Heart right ventricle (tissue), 16 donors: ENCODE data around the gene PXT1. TPM values are rescaled to one million over a fixed set of nuclear protein-coding genes. Genes with fewer than 3 reads are reported as not detected.

ENCODE experiments used
- ATAC-seq, 8 donors: fragments of 200-7000 bp; cut with Tn5 transposase; one replicate each; pipeline ENCODE4 v1.9.1; 2020; ENCODE audit warnings: mild to moderate bottlenecking in 8 of 8, moderate library complexity in 8 of 8, moderate number of reproducible peaks in 1 of 8
- DNase-seq, 2 donors: peaks; one replicate each; pipeline ENCODE4 v3.0.0-alpha.2; 2020
- H3K27ac ChIP-seq, 10 donors: fragments of 200-600 bp; sonication (generic) in 2 of 10; one replicate each; pipeline versions ENCODE4 v1.5.0 to v1.8.0; 2020 to 2022; ENCODE audit warnings: mild to moderate bottlenecking in 3 of 10
- H3K27me3 ChIP-seq, 7 donors: fragments of 200-600 bp; one replicate each; pipeline ENCODE4 v1.8.0; 2021 to 2022; ENCODE audit warnings: mild to moderate bottlenecking in 2 of 7
- H3K36me3 ChIP-seq, 9 donors: fragments of 200-600 bp; sonication (generic) in 1 of 9; one replicate each; pipeline versions ENCODE4 v1.5.0 to v1.8.0; 2020 to 2022; ENCODE audit warnings: mild to moderate bottlenecking in 2 of 9
- H3K4me1 ChIP-seq, 9 donors: fragments of 200-600 bp; sonication (generic) in 1 of 9; one replicate each; pipeline versions ENCODE4 v1.5.0 to v1.8.0; 2020 to 2022; ENCODE audit warnings: mild to moderate bottlenecking in 4 of 9
- H3K4me3 ChIP-seq, 10 donors: fragments of 200-600 bp; sonication (generic) in 2 of 10; one replicate each; pipeline versions ENCODE4 v1.5.0 to v1.8.0; 2020 to 2022; ENCODE audit warnings: mild to moderate bottlenecking in 7 of 10, moderate library complexity in 2 of 10
- H3K9me3 ChIP-seq, 11 donors: fragments of 200-600 bp in 10 of 11; sonication (generic) in 2 of 11; one replicate each; pipeline versions ENCODE4 v1.5.0 to v1.8.0; 2013 to 2022; ENCODE audit warnings: mild to moderate bottlenecking in 2 of 11, control low read depth in 1 of 11, moderate library complexity in 1 of 11
- WGBS, 2 donors: extraction: QIAGEN DNeasy Blood & Tissue Kit; methylation state at CpG; one replicate each; pipeline ENCODE4 v1.1.7; 2013; ENCODE audit warnings: inconsistent platforms in 1 of 2; 5-methylcytosine and 5-hydroxymethylcytosine counted together
- intact Hi-C, 10 donors: fragments of 100-400 bp; cut with DNase I; formaldehyde crosslinking; loops; one replicate each; pipeline versions ENCODE4 v1.11.1 to v1.14.2; 2022
- polyA plus RNA-seq, 2 donors: library from polyadenylated mRNA; stranded (reverse); fragments of 200-250 nt; gene quantifications; one replicate each; pipeline ENCODE4 v1.2.3, GENCODE V29; 2013
- total RNA-seq, 10 donors: library from RNA; stranded (reverse); fragmentation: NEBNext Ultra II Directional in 3 of 10; extraction: Animal tissue kit (Norgen Biotek cat#: 25700) in 3 of 10; gene quantifications; one replicate each; pipeline versions ENCODE4 v1.2.1 to v1.2.4, GENCODE V29; 2021 to 2023
- TF ChIP-seq, protein P1 (sequence below), 9 donors: fragments of 200-600 bp; sonication (generic) in 2 of 9; IDR thresholded peaks; one replicate each; pipeline versions ENCODE4 v1.5.0 to v1.8.0; 2021 to 2022; ENCODE audit warnings: antibody characterized with exemption in 9 of 9, mild to moderate bottlenecking in 5 of 9, moderate library complexity in 1 of 9
- donor health status: Arrhythmogenic right ventricular cardiomyopathy.
- donor health status: ischemic (EF 13 %, LVEDD 7.1; RV severe dilation, severe dysfunction).
- donor health status: healthy with polysubstance abuse.
- donor health status: DM: no; HTN: yes; CAD: no.
- donor health status: DM: no; HTN: no; CAD: no.
- donor health status: ischemic (EF 25% LVEDD 6.9; RV normal size, moderate dysfunction).
- donor health status: ischemic (EF 25% LVEDD 5.7; RV mildly dilated, moderate dysfunction).
- donor health status: healthy.
- donor health status: DM: yes; HTN: yes; CAD: no.
- donor health status: Ischemic cardiomyopathy.
- donor health status: ischemic (EF 35%, LVEDD 5.7; RV mildly dilated, moderate dysfunction).
- donor health status: nonischemic (EF 11% LVEDD 7.7; RV severe dilation, severe dysfunction).
- donor health status: DM: yes; HTN: yes; CAD: no.
- donor health status: PGD.
- donor health status: ischemic (EF 29% LVEDD 5.4; RV normal size, mild dysfunction).
- donor health status: nonischemic (EF 23%, LVEDD 6.1; RV moderate dilation, normal function).

Gene PXT1
- total and polyA plus RNA-seq, 12 donors: 0.15 to 0.34 (median 0.23) TPM; not detected in 5

DNA sequence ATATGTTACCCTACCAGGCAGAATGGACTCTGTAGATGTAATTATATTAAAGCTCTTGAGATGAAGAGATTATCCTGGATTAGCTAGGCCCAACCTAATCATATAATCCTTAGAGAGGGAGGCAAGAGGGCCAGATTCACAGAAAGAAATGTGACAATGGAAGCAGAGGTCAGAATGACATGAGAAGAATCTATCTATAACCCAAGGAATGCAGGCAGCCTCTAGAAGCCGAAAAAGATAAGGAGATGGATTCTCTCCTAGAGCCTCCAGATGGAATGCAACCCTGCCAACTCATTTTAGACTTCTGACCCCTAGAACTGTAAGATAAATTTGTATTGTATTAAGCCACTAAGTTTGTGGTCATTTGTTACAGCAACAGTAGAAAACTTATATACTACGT, 12.3 kb downstream of the PXT1 start:
- ATAC-seq (no peak), DNase-seq (no peak)
- Histone ChIP-seq H3K36me3 (no peaks in the 10 kb centered on the region), H3K4me3 (no peak overlapping the region), H3K4me1 (no peaks in the 10 kb centered on the region), H3K27me3 (no peaks in the 10 kb centered on the region), H3K27ac (no peak overlapping the region), H3K9me3 (no peaks in the 10 kb centered on the region)
- TF ChIP-seq, protein P1, sequence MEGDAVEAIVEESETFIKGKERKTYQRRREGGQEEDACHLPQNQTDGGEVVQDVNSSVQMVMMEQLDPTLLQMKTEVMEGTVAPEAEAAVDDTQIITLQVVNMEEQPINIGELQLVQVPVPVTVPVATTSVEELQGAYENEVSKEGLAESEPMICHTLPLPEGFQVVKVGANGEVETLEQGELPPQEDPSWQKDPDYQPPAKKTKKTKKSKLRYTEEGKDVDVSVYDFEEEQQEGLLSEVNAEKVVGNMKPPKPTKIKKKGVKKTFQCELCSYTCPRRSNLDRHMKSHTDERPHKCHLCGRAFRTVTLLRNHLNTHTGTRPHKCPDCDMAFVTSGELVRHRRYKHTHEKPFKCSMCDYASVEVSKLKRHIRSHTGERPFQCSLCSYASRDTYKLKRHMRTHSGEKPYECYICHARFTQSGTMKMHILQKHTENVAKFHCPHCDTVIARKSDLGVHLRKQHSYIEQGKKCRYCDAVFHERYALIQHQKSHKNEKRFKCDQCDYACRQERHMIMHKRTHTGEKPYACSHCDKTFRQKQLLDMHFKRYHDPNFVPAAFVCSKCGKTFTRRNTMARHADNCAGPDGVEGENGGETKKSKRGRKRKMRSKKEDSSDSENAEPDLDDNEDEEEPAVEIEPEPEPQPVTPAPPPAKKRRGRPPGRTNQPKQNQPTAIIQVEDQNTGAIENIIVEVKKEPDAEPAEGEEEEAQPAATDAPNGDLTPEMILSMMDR (IDR thresholded peaks at IDR 0.05): no peak
- WGBS, 2 donors: 50 to 60% methylated on average over 2 of the region's 2 CpGs
- intact Hi-C loops: loop anchor here in 1 of 10 donors (10.0 kb wide), 1 partner anchor 254 kb away; no protein-coding TSS in a partner anchor

DNA sequence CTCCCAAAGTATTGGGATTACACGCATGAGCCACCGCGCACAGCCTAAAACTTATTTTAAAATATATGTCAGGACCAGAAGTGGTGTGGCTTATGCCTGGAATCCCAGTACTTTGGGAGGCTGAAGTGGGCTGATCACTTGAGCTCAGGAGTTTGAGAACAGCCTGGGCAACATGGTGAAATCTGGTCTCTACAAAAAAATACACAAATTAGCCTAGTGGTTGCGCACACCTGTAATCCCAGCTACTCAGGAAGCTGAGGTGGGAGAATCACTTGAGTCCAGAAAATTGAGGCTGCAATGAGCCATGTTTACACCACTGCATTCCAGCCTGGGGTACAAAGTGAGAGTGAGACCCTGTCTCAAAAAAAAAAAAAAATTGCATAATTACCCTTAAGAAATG, 13.7 kb downstream of the PXT1 start:
- Histone ChIP-seq H3K36me3 (no peaks in the 10 kb centered on the region), H3K4me1 (peaks cover 0 to 1% (median 0%) of the 10 kb centered on the region in 9 donors), H3K4me3 (no peak overlapping the region), H3K27me3 (no peaks in the 10 kb centered on the region), H3K9me3 (no peaks in the 10 kb centered on the region), H3K27ac (no peak overlapping the region)
- TF ChIP-seq, protein P1 (IDR thresholded peaks at IDR 0.05): peak in 2 of 9 donors; percentile 33 to 42
- intact Hi-C loops: loop anchor here in 6 of 10 donors (10.0 kb wide), 3 partner anchors 166 to 326 kb away; partner anchors contain the start of gene SRSF3 (in 1 of the 6)
- WGBS, 2 donors: 53 to 97% methylated on average over 4 of the region's 4 CpGs
- DNase-seq (no peak), ATAC-seq (peak in 1 of 8 donors; percentile 48)

DNA sequence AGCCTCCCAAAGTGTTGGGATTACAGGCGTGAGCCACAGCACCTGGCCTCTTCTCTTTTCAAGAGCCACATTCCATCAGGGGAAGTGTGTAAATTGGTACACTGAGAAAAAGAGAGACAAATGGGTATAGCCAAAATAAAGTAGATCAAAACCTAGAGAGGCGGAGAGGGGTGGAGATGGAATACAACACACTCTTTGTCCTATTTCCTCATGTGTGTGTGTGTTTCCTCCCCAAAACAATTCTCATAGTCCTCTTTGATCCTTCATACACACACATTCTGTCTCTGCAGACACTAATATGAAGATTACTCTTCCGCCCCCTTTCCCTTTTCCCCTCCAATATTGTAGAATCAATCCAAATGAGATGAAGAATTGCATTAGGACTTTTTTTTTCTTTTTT, 16.0 kb downstream of the PXT1 start:
- TF ChIP-seq, protein P1 (IDR thresholded peaks at IDR 0.05): no peak
- ATAC-seq (no peak), DNase-seq (no peak)
- whole genome bisulfite sequencing, 2 donors: 85 to 89% methylated on average over 3 of the region's 3 CpGs
- peaks cover 0 to 15% (median 8%) of the 10 kb centered on the region in 9 donors for H3K4me1 ChIP-seq
- H3K27ac ChIP-seq: no peak overlapping the region
- intact Hi-C loops: loop anchor here in 6 of 10 donors (10.0 kb wide), 3 partner anchors 168 to 328 kb away; partner anchors contain the start of gene SRSF3 (in 1 of the 6)
- no peaks in the 10 kb centered on the region for H3K9me3 ChIP-seq
- no peaks in the 10 kb centered on the region for H3K36me3 ChIP-seq
- H3K27me3 ChIP-seq: no peaks in the 10 kb centered on the region
- no peak overlapping the region for H3K4me3 ChIP-seq

DNA sequence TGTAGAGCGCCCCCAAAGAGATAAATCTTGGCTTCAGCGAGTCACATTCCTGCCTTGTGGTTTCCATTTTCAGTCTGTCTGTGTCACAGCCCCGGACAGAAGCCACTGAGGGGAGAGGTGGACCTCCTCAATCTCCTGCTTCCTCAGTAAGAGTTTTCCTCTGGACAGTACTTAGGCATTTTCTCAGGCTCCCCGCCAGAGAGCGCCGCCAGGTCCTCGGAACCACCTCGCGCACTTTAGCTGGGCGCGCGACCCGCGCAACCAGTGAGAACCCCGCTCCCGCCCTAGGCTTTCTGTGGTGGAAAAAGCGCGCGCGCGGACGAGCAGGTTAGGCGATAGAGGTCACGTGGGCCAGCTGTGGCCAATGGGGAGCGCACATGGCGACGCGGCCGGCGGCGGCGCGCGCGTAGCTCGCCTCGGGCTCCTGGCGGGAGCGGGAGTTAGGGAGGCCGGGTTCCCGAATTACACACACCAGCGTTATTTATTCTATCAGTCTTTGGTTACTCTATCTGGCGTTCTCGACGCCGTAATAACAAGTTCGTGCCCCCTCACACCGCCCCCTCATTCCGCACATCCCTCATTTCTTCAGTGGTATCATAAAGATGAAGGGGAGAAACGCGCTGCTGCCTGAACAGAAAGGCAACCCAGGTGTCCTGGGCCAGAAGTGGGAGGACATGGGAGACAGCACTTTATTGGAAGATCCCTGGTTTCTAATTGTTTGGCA, 19.4 kb downstream of the PXT1 start:
- Histone ChIP-seq H3K4me3 (peak overlapping the region; percentile 15 to 67 (median 57)), H3K4me1 (peaks cover 0 to 15% (median 8%) of the 10 kb centered on the region in 9 donors), H3K27ac (peak overlapping the region; percentile 3 to 85 (median 68)), H3K27me3 (no peaks in the 10 kb centered on the region), H3K9me3 (no peaks in the 10 kb centered on the region), H3K36me3 (no peaks in the 10 kb centered on the region)
- DNase-seq: peak; percentile 98 to 99
- ATAC-seq: peak; percentile 100
- intact Hi-C loops: loop anchor here in 7 of 10 donors (1.0 to 10.0 kb wide), 8 partner anchors 19 to 332 kb away; partner anchors contain the start of genes SRSF3 (in 3 of the 7), KCTD20 (in 1 of the 7) and PXT1 (in 1 of the 7)
- TF ChIP-seq, protein P1 (IDR thresholded peaks at IDR 0.05): peak in 8 of 9 donors; percentile 58 to 81 (median 66)
- WGBS, 2 donors: 0 to 1% methylated on average over 51 of the region's 51 CpGs
